Tibial artery (tissue), 4 donors: ENCODE results near the gene IRF2.

ENCODE experiments used
- DNase-seq, 2 donors: peaks; one replicate each; pipeline ENCODE4 v3.0.0-alpha.2; 2019
- H3K27ac ChIP-seq, 2 donors: fragments of 200-600 bp; sonication (generic) in 1 of 2; 1 replicate in 1 of 2; 2 replicates in 1 of 2; pipeline ENCODE4 v1.5.1; 2018 to 2019; ENCODE audit warnings: mild to moderate bottlenecking in 1 of 2
- H3K27me3 ChIP-seq, 2 donors: fragments of 200-600 bp; sonication (generic) in 1 of 2; one replicate each; pipeline versions ENCODE4 v1.5.1 to v1.6.0; 2016 to 2019
- H3K36me3 ChIP-seq, 3 donors: fragments of 200-600 bp; sonication (generic) in 2 of 3; one replicate each; pipeline ENCODE4 v1.5.1; 2016 to 2019; ENCODE audit warnings: mild to moderate bottlenecking in 2 of 3
- H3K4me1 ChIP-seq, 4 donors: fragments of 200-600 bp; sonication (generic) in 2 of 4; 1 replicate in 3 of 4; 2 replicates in 1 of 4; pipeline ENCODE4 v1.5.1; 2016 to 2019
- H3K4me3 ChIP-seq, 2 donors: fragments of 200-600 bp; sonication (generic) in 1 of 2; 1 replicate in 1 of 2; 2 replicates in 1 of 2; pipeline ENCODE4 v1.5.1; 2018 to 2019; ENCODE audit warnings: mild to moderate bottlenecking in 2 of 2
- H3K9me3 ChIP-seq, 3 donors: fragments of 200-600 bp; sonication (generic) in 1 of 3; one replicate each; pipeline ENCODE4 v1.5.1; 2016 to 2019
- CTCF ChIP-seq, 2 experiments: fragments of 200-600 bp in 1 of 2; fragments of 450-650 bp in 1 of 2; IDR thresholded peaks; one replicate each; pipeline ENCODE4 v1.5.1; 2017 to 2019; ENCODE audit warnings: antibody characterized with exemption in 2 of 2, mild to moderate bottlenecking in 1 of 2, moderate library complexity in 1 of 2
- intact Hi-C: fragments of 100-400 bp; cut with DNase I; formaldehyde crosslinking; loops from one replicate; pipeline ENCODE4 v1.15.0; 2023; ENCODE audit warnings: low total_unique reads

Gene IRF2

DNA sequence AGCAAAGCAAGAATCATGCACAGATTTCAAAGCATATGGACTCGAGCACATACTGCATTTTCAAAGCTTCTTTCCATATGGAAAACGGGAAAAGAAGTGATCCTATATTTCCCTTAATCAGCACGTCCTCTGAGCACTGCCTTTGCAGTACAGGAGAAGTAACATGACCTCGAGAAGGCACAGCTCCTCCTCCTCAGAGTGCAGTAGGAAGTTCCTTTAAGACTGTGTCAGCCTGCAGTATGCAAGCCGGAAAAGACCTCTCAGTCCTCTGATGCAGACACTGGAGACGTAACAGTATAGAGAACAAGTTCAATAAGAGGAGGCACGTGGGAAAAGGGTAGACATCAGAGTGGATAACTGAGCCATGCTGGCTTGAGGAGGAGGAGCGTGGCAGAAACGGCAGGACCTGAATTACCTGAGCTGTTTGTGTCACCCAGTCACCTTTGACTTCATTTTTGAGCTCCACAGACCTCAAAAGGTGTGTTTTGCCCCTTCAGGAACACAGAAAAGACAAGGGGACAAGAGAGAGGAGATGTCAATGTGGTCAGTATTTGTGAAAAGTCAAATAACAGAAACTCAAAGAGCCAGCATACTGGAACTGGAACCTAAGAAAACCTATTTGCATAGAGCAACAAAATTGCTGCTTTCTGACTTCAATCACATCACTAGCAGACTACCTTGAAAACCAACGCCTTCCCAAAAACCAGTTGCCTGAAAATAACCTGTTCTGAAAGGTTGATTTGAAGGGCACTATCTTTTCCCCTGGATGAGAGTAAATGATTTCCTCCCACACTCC is 20.8 kb downstream of the IRF2 start:
- Histone ChIP-seq H3K4me3 (no peak overlapping the region), H3K9me3 (no peaks in the 10 kb centered on the region), H3K27me3 (no peaks in the 10 kb centered on the region), H3K36me3 (no peaks in the 10 kb centered on the region), H3K4me1 (peaks cover 0 to 84% (median 59%) of the 10 kb centered on the region in 4 donors), H3K27ac (peak overlapping the region in 1 of 2 donors; percentile 9)
- no peak for DNase-seq
- intact Hi-C loops: no loop called here
- TF ChIP-seq CTCF (IDR thresholded peaks at IDR 0.05): no peak

- no peak overlapping the region for H3K4me3 ChIP-seq
- DNase-seq: no peak
- no peak overlapping the region for H3K27ac ChIP-seq
- no peaks in the 10 kb centered on the region for H3K27me3 ChIP-seq
- peaks cover 0 to 84% (median 62%) of the 10 kb centered on the region in 4 donors for H3K4me1 ChIP-seq
- no peak for TF ChIP-seq CTCF (IDR thresholded peaks at IDR 0.05)
- intact Hi-C loops: no loop called here
- H3K9me3 ChIP-seq: no peaks in the 10 kb centered on the region
- no peaks in the 10 kb centered on the region for H3K36me3 ChIP-seq
Measured at GRCh38 chr4:184452740-184453139, 21.6 kb downstream of the IRF2 start.

GRCh38 chr4:184451726-184452125 is 22.6 kb downstream of the IRF2 start:
- DNase-seq: no peak
- intact Hi-C loops: no loop called here
- no peak for TF ChIP-seq CTCF (IDR thresholded peaks at IDR 0.05)
- Histone ChIP-seq H3K36me3 (no peaks in the 10 kb centered on the region), H3K9me3 (no peaks in the 10 kb centered on the region), H3K27ac (no peak overlapping the region), H3K27me3 (no peaks in the 10 kb centered on the region), H3K4me1 (peaks cover 0 to 73% (median 56%) of the 10 kb centered on the region in 4 donors), H3K4me3 (no peak overlapping the region)

GRCh38 chr4:184450743-184451535 is 23.4 kb downstream of the IRF2 start:
- no peaks in the 10 kb centered on the region for H3K36me3 ChIP-seq
- no peaks in the 10 kb centered on the region for H3K9me3 ChIP-seq
- no peak overlapping the region for H3K4me3 ChIP-seq
- no peaks in the 10 kb centered on the region for H3K27me3 ChIP-seq
- no peak for DNase-seq
- H3K27ac ChIP-seq: no peak overlapping the region
- peaks cover 0 to 77% (median 56%) of the 10 kb centered on the region in 4 donors for H3K4me1 ChIP-seq
- intact Hi-C loops: no loop called here
- no peak for TF ChIP-seq CTCF (IDR thresholded peaks at IDR 0.05)

GRCh38 chr4:184450045-184450444 is 24.3 kb downstream of the IRF2 start:
- H3K36me3 ChIP-seq: no peaks in the 10 kb centered on the region
- peaks cover 0 to 86% (median 57%) of the 10 kb centered on the region in 4 donors for H3K4me1 ChIP-seq

More at GRCh38 chr4:184450045-184450444, 24.3 kb downstream of the IRF2 start:
- no peaks in the 10 kb centered on the region for H3K27me3 ChIP-seq
- intact Hi-C loops: no loop called here
- DNase-seq: no peak
- H3K9me3 ChIP-seq: no peaks in the 10 kb centered on the region
- TF ChIP-seq CTCF (IDR thresholded peaks at IDR 0.05): no peak
- H3K27ac ChIP-seq: peak overlapping the region; percentile 51 to 64
- peak overlapping the region in 1 of 2 donors; percentile 9 for H3K4me3 ChIP-seq
